GM21825 (cell line): ENCODE results near the gene SOWAHA.

Experiments used
- ATAC-seq: cut with Tn5 transposase; IDR thresholded peaks from one replicate; pipeline ENCODE4 v1.9.1; 2021; ENCODE audit warnings: mild to moderate bottlenecking, moderate library complexity; ENCODE audit not compliant: unreplicated experiment

Gene SOWAHA

DNA sequence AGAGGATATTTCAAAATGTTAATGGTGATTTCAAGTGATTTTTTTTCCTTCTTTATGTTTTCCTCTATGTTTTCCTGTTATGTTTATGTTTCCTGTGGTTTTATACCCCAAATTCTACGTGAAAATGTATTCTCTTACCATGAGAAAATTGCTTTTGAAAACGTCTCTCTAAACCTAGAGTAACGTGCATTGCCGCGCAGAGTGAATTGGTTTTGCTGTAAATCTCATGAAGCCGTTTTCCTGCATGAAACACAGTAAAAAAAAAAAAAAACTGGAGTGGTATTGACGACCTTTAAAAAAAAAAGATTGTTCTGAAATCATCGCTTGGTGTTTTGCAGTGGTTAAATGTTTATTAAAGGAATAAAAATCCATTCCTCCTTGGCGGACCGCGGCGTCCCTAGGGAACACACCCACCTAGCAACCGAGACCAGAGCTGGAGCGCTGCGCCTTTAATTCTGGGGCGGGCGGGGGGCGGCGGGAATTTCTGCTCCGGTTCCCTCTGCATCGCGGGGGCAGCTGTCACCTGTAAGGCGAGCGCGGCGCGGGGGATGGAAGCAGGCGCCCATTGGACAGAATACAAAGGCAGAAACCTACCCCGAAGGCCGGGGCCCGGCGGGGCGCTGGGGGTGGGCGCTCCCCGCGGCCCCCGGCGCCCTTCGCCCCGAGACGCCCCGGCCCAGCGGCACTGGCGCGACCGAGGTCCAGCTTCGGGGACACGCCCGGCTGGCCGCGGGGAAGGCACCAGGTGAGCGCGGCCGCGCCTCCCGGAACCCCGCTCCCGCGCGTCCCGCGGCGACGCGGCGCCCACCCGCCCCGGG lies at the start of gene SOWAHA:
TSS of gene SOWAHA (plus strand) at position 522 of the 818 bp plus-strand sequence. CDS start 320 bp downstream, outside the sequence.
- ATAC-seq = no peak

GRCh38 chr5:132764051-132764450 lies 49.1 kb upstream of the SOWAHA start:
- ATAC-seq = no peak

- ATAC-seq = no peak
Measured at GRCh38 chr5:132764671-132765238, 48.3 kb upstream of the SOWAHA start.

GRCh38 chr5:132765311-132766019 lies 47.6 kb upstream of the SOWAHA start:
- no peak for ATAC-seq

DNA sequence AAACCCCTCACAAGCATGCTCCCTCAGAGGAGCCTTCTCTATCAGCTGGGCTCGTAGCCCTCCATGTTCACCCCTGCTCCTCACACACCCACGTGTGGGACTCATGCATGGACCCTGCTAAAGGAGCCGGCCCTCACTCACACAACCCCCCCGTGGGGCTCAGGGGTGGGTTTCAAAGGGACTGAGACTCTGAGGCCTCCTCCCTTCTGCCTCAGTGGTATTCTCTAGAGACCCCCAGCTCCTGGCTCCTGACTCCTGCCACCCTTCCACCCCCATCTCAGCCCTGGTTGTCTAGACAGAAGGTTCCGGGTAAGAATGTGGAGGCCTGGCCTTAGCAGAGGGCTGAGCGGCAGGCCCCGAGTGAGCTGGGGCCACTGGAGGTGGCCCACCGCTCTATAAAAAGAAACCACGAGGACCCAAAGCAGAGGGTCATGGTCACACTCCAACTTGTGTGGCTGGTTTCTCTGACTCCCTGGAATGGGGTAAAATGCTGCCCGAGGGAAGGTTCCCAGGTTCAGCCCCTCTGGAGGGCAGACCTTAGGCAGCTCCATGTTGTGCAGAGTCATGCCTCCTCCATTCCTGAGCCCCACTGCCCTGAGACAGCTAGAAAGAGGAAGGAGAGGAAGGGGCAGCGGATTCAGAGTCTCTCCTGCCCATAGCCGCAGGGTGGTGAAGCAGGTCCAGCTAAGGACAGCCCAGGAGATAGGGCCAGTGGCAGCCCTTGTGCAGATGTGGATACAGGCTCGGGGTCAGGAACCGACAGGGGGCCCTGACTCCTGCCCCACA lies 46.9 kb upstream of the SOWAHA start:
- no peak for ATAC-seq

DNA sequence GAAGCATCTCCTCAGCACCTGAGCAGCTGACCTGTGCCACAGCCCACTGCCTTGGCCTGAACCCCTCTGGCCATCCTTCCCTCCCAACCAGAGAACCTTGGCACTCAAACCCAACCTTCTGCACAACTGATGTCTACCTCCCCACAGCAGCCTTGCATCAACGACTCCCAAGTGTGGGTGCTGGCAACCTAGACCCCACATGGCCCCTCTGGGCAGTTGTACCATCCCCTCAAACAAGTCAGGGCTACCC lies 46.4 kb upstream of the SOWAHA start:
- ATAC-seq = no peak

DNA sequence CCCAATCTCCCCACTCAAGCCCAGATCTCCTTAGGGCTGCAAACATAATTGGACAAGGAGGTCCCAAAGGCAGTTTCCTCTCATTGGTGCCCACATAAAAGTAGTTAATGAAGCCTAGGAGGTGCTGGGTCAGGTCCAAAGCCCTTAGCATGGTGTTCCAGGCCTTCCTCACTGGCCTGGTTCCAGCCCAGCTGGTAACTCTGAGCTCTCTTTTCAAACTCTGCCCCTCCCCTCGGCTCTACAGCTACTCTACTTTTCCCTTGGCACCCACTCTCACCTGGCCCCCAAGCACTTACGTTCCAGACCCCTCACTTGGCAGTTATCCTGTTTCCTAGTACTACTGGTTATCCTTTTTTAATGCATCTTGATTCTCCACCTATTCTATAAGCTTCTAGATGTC lies 46.0 kb upstream of the SOWAHA start:
- no peak for ATAC-seq

DNA sequence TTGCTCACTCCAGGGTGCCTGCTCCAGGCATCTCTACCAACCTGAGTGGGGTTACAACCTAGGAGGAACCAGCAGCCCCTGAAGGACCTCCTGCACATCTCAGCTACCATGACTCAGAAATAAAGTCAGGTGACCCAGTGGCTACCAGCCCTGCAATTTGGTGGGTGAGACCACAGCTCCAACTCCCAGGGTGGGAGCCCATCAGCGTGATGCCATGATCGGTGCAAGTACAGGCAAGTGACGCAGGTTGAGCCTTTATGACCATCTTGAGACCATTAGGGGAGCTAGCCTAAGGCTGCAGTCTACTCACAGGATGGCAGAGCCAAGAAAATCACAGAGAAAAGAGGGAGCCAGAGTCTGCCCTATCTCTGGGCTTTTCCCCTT lies 44.6 kb upstream of the SOWAHA start:
- ATAC-seq = no peak

GRCh38 chr5:132770476-132771159 lies 42.5 kb upstream of the SOWAHA start:
- ATAC-seq = no peak

- ATAC-seq = no peak
Measured at GRCh38 chr5:132771503-132771998, 41.6 kb upstream of the SOWAHA start.

- ATAC-seq = no peak
Measured at GRCh38 chr5:132772291-132773070, 40.6 kb upstream of the SOWAHA start.

DNA sequence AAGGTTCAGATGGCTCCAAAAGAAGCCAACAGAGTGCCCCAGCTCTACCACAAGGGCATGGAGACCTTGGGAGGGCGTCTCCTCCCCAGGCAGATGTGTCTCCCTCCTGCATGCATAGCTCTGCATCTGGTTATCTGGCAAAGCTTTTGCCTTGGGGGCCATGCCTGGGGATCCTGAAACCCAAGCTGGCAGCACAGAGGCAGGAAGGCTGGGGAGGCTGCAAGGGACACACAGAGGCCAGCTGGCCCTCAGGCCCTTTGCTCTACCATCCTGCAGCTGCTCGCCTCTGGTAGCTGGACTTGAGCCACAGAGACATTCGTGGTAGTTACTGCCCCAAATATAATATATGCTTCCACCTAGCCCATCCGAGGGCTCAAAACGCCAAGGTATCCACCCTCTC lies 40.0 kb upstream of the SOWAHA start:
- ATAC-seq = no peak

GRCh38 chr5:132773601-132774355 lies 39.3 kb upstream of the SOWAHA start:
- ATAC-seq = no peak

DNA sequence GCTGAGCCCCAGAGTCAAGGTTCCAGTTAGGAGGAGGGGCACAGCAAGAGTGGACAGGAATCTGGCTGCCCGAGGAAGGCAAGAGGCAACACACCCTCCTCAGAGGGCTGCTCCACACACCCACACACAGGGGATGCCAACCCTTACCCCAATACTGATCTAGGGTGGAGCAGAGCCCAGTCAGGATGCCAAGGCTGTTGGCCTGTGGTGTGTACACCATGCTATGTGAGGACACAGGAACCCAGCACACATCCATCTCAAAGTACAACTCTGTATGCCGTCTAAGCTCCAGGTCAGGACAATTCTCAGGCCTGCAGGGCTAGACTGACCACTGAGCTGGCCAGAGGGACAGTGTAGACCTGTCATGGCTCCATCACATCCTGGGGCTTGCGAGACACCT lies 38.7 kb upstream of the SOWAHA start:
- no peak for ATAC-seq

- no peak for ATAC-seq
Measured at GRCh38 chr5:132774896-132775295, 38.2 kb upstream of the SOWAHA start.

- ATAC-seq = no peak
Measured at GRCh38 chr5:132775476-132775961, 37.6 kb upstream of the SOWAHA start.

DNA sequence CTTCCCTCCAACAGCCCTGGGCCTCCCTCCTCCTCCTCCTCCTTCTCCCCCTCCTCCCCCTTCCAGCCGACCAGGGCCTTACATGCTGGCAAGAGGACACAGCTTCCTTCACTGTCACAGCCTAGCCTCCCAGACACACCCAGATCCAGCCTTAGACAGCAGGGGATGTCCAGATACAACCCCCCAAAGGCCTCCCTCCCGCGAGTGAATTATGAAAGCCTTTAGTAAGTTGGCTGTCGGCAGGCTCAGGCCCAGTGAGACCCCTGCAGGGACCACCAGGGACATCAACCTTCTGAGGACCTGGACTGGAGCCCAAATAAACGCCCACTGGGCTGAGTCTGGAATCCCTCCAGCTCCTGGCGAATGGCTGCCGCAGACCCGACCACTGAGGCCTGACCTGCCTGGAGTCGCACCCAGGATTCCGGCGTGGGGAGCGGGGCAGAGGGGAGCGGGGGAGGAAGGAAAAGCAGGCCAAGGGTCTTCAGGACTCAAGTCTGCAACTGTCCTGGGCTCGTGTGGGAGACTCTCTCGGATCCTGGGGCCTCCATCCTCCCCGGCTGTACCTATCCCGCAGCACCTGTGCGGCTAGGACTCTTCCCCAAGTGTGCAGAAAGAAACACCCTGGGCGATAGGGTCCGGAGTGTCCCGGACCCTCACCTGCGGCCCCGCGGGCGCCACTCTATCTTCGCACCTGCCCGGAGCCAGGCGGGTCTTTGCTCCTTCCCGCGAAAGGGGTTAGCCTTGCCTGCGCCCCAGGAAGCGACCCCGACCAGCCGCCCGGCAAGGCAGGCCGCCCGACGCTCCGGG lies 36.8 kb upstream of the SOWAHA start:
- ATAC-seq = no peak

DNA sequence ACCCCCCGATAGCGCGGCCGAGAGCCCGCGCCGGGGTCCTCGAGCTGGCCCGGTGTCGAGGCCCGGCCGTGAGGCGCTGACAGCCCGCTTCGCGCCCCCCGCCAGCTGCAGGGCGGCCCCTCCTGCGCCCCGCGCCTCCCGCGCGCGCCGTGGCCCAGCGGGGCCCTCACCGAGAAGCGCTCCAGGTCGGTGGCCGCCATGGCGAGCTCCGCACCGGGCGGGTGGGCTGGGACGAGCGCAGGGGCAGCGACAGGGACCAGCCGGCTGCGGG lies 36.2 kb upstream of the SOWAHA start:
- ATAC-seq = no peak
